PFSK-1 (cell line): ENCODE results near the gene NDUFS7.

Source experiments
- FOXP2 ChIP-seq: optimal IDR thresholded peaks from 2 replicates; pipeline ENCODE3; 2011; ENCODE audit warnings: borderline replicate concordance, control low read depth, inconsistent platforms; ENCODE audit not compliant: insufficient read depth; ENCODE audit errors: extremely low read length, extremely low read depth
- POLR2AphosphoS5 ChIP-seq: IDR thresholded peaks from 2 replicates; pipeline ENCODE4 v1.6.1; 2012; ENCODE audit warnings: low read depth, mild to moderate bottlenecking, control low read depth, low read length, moderate library complexity
- TF ChIP-seq, protein P1 (sequence below), 2 experiments: IDR thresholded peaks; 2 replicates each; pipeline versions ENCODE4 v1.6.1 to v1.8.0; 2011 to 2012; ENCODE audit warnings: low read depth in 2 of 2, low read length in 2 of 2, control low read depth in 1 of 2, inconsistent platforms in 1 of 2, mild to moderate bottlenecking in 1 of 2, moderate library complexity in 1 of 2; ENCODE audit not compliant: insufficient read depth in 1 of 2

DNA sequence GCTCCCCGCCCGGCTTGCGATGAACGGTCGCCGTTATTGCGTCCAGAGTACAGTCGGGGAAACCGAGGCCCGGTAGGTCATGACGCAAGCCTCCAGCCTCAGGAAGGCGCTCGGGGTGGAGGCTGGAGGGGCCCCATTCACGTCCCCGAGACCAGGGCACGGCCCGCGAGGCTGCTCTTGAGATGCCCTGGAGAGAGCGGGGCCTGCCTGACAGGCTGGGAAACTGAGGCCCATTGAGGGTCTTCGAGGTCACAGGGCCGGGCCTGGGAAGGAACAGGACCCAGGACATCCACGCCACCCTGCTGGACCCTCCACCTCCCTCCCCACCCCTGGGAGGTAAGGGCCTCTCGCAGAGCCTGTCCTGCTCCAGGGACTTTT, 367 bp downstream of the NDUFS7 start:
- TF ChIP-seq, protein P1, sequence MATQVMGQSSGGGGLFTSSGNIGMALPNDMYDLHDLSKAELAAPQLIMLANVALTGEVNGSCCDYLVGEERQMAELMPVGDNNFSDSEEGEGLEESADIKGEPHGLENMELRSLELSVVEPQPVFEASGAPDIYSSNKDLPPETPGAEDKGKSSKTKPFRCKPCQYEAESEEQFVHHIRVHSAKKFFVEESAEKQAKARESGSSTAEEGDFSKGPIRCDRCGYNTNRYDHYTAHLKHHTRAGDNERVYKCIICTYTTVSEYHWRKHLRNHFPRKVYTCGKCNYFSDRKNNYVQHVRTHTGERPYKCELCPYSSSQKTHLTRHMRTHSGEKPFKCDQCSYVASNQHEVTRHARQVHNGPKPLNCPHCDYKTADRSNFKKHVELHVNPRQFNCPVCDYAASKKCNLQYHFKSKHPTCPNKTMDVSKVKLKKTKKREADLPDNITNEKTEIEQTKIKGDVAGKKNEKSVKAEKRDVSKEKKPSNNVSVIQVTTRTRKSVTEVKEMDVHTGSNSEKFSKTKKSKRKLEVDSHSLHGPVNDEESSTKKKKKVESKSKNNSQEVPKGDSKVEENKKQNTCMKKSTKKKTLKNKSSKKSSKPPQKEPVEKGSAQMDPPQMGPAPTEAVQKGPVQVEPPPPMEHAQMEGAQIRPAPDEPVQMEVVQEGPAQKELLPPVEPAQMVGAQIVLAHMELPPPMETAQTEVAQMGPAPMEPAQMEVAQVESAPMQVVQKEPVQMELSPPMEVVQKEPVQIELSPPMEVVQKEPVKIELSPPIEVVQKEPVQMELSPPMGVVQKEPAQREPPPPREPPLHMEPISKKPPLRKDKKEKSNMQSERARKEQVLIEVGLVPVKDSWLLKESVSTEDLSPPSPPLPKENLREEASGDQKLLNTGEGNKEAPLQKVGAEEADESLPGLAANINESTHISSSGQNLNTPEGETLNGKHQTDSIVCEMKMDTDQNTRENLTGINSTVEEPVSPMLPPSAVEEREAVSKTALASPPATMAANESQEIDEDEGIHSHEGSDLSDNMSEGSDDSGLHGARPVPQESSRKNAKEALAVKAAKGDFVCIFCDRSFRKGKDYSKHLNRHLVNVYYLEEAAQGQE (IDR thresholded peaks at IDR 0.05; ENCODE audit: insufficient read depth in 1 of 2, low read depth in 2 of 2, low read length in 2 of 2), result no peak
- TF ChIP-seq POLR2AphosphoS5 (no peak), FOXP2 (no peak)
